HEK293 (cell line): ENCODE measurements around the gene YARS2.

ENCODE experiments used
- CTCF ChIA-PET: fragments of 350-600 bp; formaldehyde crosslinking; extraction: SDS; loops from one replicate; lab custom pipeline; 2021; ENCODE audit warnings: antibody characterized with exemption; lab: Yijun Ruan, JAX
- POLR2A ChIA-PET: fragments of 300-600 bp; formaldehyde crosslinking; extraction: SDS; loops from one replicate; lab custom pipeline; 2020; ENCODE audit warnings: antibody characterized with exemption, inconsistent platforms; lab: Yijun Ruan, JAX
- H3K27ac ChIP-seq: fragments of 200-500 bp; sonication (Bioruptor generic); 2 replicates; pipeline ENCODE4 v1.5.1; 2014; ENCODE audit warnings: low read depth, low read length, control low read depth, inconsistent platforms; ENCODE audit errors: extremely low read depth
- H3K36me3 ChIP-seq, 2 experiments: fragments of 200-500 bp in 1 of 2; sonication (Bioruptor generic) in 1 of 2; 1 replicate in 1 of 2; 2 replicates in 1 of 2; pipeline ENCODE4 v1.5.1; 2014 to 2017; ENCODE audit warnings: inconsistent platforms in 2 of 2, low read length in 2 of 2; ENCODE audit not compliant: control insufficient read depth in 2 of 2, insufficient read depth in 1 of 2
- H3K4me1 ChIP-seq: fragments of 200-500 bp; sonication (Bioruptor generic); 2 replicates; pipeline ENCODE4 v1.5.1; 2014; ENCODE audit warnings: mild to moderate bottlenecking, low read length, inconsistent platforms; ENCODE audit not compliant: control insufficient read depth, insufficient read depth
- H3K4me3 ChIP-seq: 2 replicates; pipeline ENCODE4 v1.5.1; 2011; ENCODE audit warnings: low read depth, mild to moderate bottlenecking, control low read depth, low read length, moderate library complexity
- H3K9me3 ChIP-seq: fragments of 200-500 bp; sonication (Bioruptor generic); 2 replicates; pipeline ENCODE4 v1.5.1; 2014; ENCODE audit warnings: low read depth, low read length, inconsistent platforms; ENCODE audit not compliant: control insufficient read depth, insufficient read depth
- BCL11A ChIP-seq: fragments of 450-650 bp; formaldehyde crosslinking; IDR thresholded peaks from 2 replicates; pipeline ENCODE4 v1.5.1; 2016; ENCODE audit warnings: low read depth, missing biosample characterization, missing genetic modification characterization
- GLIS2 ChIP-seq: fragments of 450-650 bp; formaldehyde crosslinking; IDR thresholded peaks from 2 replicates; pipeline ENCODE4 v1.5.1; 2016; ENCODE audit warnings: missing biosample characterization, missing genetic modification characterization
- HOXA7 ChIP-seq: sonication (generic); formaldehyde crosslinking; IDR thresholded peaks from 2 replicates; pipeline ENCODE4 v1.8.1; 2022; ENCODE audit warnings: missing genetic modification reagents, borderline replicate concordance
- KLF9 ChIP-seq: fragments of 450-650 bp; formaldehyde crosslinking; IDR thresholded peaks from 2 replicates; pipeline ENCODE4 v1.5.1; 2016; ENCODE audit warnings: missing biosample characterization, missing genetic modification characterization, low read depth
- PRDM6 ChIP-seq: fragments of 450-650 bp; formaldehyde crosslinking; IDR thresholded peaks from 2 replicates; pipeline ENCODE4 v1.5.1; 2017; ENCODE audit warnings: missing biosample characterization, missing genetic modification characterization
- ZBTB10 ChIP-seq: fragments of 450-650 bp; formaldehyde crosslinking; IDR thresholded peaks from 2 replicates; pipeline ENCODE4 v1.5.1; 2016; ENCODE audit warnings: missing biosample characterization, missing genetic modification characterization
- ZBTB44 ChIP-seq: fragments of 450-650 bp; IDR thresholded peaks from 2 replicates; pipeline ENCODE4 v1.5.1; 2018; ENCODE audit warnings: missing biosample characterization, mild to moderate bottlenecking, missing genetic modification characterization
- ZFP69B ChIP-seq: fragments of 450-650 bp; formaldehyde crosslinking; IDR thresholded peaks from 2 replicates; pipeline ENCODE4 v1.5.1; 2016; ENCODE audit warnings: missing biosample characterization, missing genetic modification characterization
- ZNF302 ChIP-seq: fragments of 450-650 bp; formaldehyde crosslinking; IDR thresholded peaks from 2 replicates; pipeline ENCODE4 v1.5.1; 2016; ENCODE audit warnings: missing biosample characterization, missing genetic modification characterization, low read depth
- ZNF335 ChIP-seq: fragments of 450-650 bp; formaldehyde crosslinking; conservative IDR thresholded peaks from 2 replicates; pipeline ENCODE4 v1.5.1; 2016; ENCODE audit warnings: missing biosample characterization, missing genetic modification characterization
- ZNF350 ChIP-seq: fragments of 450-650 bp; formaldehyde crosslinking; IDR thresholded peaks from 2 replicates; pipeline ENCODE4 v1.5.0; 2017; ENCODE audit warnings: missing biosample characterization, mild to moderate bottlenecking, missing genetic modification characterization
- ZNF354C ChIP-seq: fragments of 450-650 bp; formaldehyde crosslinking; IDR thresholded peaks from 2 replicates; pipeline ENCODE4 v1.5.1; 2016; ENCODE audit warnings: missing biosample characterization, missing genetic modification characterization, low read depth, borderline replicate concordance
- ZNF433 ChIP-seq: fragments of 450-650 bp; formaldehyde crosslinking; IDR thresholded peaks from 2 replicates; pipeline ENCODE4 v1.5.1; 2016; ENCODE audit warnings: missing biosample characterization, missing genetic modification characterization, low read depth
- ZNF473 ChIP-seq: fragments of 450-650 bp; formaldehyde crosslinking; IDR thresholded peaks from 2 replicates; pipeline ENCODE4 v1.5.1; 2017; ENCODE audit warnings: missing biosample characterization, missing genetic modification characterization
- ZNF555 ChIP-seq: fragments of 450-650 bp; formaldehyde crosslinking; conservative IDR thresholded peaks from 2 replicates; pipeline ENCODE4 v1.5.1; 2017; ENCODE audit warnings: missing biosample characterization, mild to moderate bottlenecking, missing genetic modification characterization, inconsistent platforms
- ZNF571 ChIP-seq: fragments of 450-650 bp; formaldehyde crosslinking; IDR thresholded peaks from 2 replicates; pipeline ENCODE4 v1.5.0; 2017; ENCODE audit warnings: missing biosample characterization, missing genetic modification characterization
- ZNF621 ChIP-seq: fragments of 450-650 bp; formaldehyde crosslinking; IDR thresholded peaks from 2 replicates; pipeline ENCODE4 v1.5.1; 2017; ENCODE audit warnings: missing biosample characterization, missing genetic modification characterization
- ZNF623 ChIP-seq: fragments of 450-650 bp; formaldehyde crosslinking; IDR thresholded peaks from 2 replicates; pipeline ENCODE4 v1.5.1; 2016; ENCODE audit warnings: missing biosample characterization, missing genetic modification characterization
- ZNF692 ChIP-seq: fragments of 450-650 bp; formaldehyde crosslinking; IDR thresholded peaks from 2 replicates; pipeline ENCODE4 v1.5.1; 2016; ENCODE audit warnings: missing biosample characterization, missing genetic modification characterization
- ZNF837 ChIP-seq: fragments of 450-650 bp; formaldehyde crosslinking; IDR thresholded peaks from 2 replicates; pipeline ENCODE4 v1.5.1; 2016; ENCODE audit warnings: missing biosample characterization, missing genetic modification characterization
- ZSCAN30 ChIP-seq: fragments of 450-650 bp; IDR thresholded peaks from 2 replicates; pipeline ENCODE4 v1.5.1; 2018; ENCODE audit warnings: missing biosample characterization, mild to moderate bottlenecking, missing genetic modification characterization, moderate library complexity

The YARS2 gene

DNA sequence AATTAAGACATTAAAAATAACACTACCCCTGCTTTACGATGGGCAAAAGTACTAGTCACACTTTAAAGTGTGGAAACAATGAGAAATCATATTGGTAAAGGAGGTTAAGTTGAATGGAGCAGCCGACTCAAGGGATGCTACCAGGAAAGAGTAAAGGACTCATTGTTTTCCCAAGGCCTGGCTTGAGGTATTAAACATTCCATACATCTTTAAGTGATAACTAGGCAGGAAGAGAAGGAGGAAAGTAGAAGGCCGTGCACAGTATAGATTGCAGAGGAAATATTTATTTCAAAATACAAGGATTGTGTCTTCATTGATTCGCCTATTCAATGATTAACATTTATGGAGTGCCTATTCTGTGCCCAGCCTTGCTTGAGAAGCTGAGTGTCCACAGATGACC is 20.6 kb upstream of the YARS2 start:
- H3K4me3 ChIP-seq = no peak overlapping the region
- H3K27ac ChIP-seq = no peak overlapping the region
- H3K4me1 ChIP-seq = no peaks in the 10 kb centered on the region
- CTCF ChIA-PET = no interaction called here
- no peaks in the 10 kb centered on the region for H3K9me3 ChIP-seq
- TF ChIP-seq ZNF555 (no peak), ZNF350 (no peak), ZNF623 (no peak), HOXA7 (CRISPR knock-in tag) (no peak), ZNF354C (tag by site-specific recombination) (no peak), ZNF473 (tag by site-specific recombination) (no peak), ZNF621 (tag by site-specific recombination) (no peak), ZNF302 (tag by site-specific recombination) (no peak), ZFP69B (tag by site-specific recombination) (no peak), ZBTB10 (no peak), ZBTB44 (tag by site-specific recombination) (no peak), PRDM6 (tag by site-specific recombination) (no peak), ZNF433 (tag by site-specific recombination) (no peak), BCL11A (tag by site-specific recombination) (no peak), ZNF692 (no peak), ZNF571 (tag by site-specific recombination) (no peak), ZNF837 (tag by site-specific recombination) (no peak), ZNF335 (no peak)
- no peaks in the 10 kb centered on the region for H3K36me3 ChIP-seq
- POLR2A ChIA-PET = no interaction called here

DNA sequence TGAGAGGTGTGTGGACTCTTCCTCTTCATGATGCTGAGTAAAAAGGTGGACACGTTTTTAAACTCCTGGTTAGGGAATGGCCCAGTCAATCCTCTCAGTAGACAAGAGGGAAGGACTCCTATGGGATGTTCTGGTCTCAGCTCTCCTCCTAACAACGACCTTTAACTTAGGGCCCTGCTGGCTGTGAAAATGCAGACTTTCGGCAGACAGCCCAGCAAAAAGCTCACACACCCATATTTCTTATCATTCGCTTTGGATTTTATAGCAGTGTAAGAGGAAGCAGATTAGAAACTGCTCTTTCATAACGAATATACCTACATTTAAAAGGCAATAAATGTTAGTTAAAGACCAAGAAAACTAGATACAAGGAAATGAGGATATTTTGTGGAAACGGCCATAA is 18.0 kb upstream of the YARS2 start:
- ChIA-PET POLR2A (interaction anchor here (1.6 kb wide), 1 partner anchor 18 kb away, joined by 5 read pairs; the partner anchor contains the start of gene YARS2), CTCF (interaction anchor here (0.8 to 1.9 kb wide), 3 partner anchors 10 to 96 kb away, joined by 3 to 6 read pairs (median 3); partner anchors contain the start of gene YARS2)
- Histone ChIP-seq H3K4me1 (no peaks in the 10 kb centered on the region), H3K36me3 (no peaks in the 10 kb centered on the region), H3K27ac (no peak overlapping the region), H3K4me3 (no peak overlapping the region), H3K9me3 (no peaks in the 10 kb centered on the region)
- TF ChIP-seq ZSCAN30 (tag by site-specific recombination) (no peak), KLF9 (no peak), GLIS2 (tag by site-specific recombination) (no peak)
